ENCODE measurements around the gene ASB3.
"Not testable (repeated sequence)": the region's sequence is repeated elsewhere in the genome, so short reads cannot be mapped to it uniquely, and the experiment has no call there.

The ASB3 gene

DNA sequence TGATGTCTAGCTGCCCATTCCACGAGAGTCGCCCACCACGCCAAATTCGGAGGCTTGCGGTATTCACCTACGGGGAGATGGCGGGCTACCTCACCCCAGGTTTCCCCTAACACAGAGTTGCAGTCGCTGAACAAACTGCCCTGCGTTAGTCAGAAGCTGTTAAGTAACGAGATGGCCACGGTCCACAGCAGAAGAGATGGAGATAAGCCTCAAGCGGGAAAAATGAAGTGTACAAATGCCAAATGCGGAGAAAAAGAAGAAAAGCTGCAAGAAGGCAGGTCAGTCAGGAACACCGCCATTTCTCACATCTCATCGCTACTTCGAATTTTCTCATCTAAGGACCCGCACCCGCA, 425 bp downstream of the ASB3 start:
- DNase-seq = peak; percentile 68

DNA sequence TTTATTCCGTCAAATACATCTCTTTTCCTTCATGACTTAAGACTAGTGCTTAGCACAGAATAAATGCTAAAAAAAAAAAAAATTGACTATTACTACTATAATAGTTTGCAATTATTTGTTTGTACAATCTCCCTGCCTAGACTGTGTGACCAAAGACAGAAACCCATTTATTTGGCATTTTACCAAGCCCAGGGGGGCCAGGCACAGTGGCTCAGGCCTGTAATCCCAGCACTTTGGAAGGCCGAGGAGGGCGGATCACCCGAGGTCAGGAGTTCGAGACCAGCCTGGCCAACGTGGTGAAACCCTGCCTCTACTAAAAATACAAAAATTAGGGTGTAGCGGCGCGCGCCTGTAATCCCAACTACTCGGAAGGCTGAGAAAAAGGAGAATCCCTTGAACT, 1.4 kb downstream of the ASB3 start:
- DNase-seq = no peak

- no peak for DNase-seq
Measured at GRCh38 chr2:53784436-53784835, 2.3 kb downstream of the ASB3 start.

DNA sequence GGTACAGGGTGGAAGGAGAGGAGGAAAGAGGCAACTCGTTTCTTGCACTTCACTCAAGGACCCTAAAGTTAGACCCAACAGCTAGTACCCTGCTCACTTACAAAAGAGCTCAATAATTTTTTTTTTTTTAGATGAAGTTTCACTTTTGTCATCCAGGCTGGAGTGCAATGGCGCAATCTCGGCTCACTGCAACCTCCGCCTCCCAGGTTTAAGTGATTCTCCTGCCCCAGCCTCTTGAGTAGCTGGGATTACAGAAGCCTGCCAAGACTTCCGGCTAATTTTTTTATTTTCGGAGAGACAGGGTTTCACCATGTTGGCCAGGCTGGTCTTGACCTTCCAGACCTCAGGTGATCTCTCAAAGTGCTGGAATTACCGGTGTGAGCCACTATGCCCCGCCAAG, 4.1 kb downstream of the ASB3 start:
- no peak for DNase-seq

DNA sequence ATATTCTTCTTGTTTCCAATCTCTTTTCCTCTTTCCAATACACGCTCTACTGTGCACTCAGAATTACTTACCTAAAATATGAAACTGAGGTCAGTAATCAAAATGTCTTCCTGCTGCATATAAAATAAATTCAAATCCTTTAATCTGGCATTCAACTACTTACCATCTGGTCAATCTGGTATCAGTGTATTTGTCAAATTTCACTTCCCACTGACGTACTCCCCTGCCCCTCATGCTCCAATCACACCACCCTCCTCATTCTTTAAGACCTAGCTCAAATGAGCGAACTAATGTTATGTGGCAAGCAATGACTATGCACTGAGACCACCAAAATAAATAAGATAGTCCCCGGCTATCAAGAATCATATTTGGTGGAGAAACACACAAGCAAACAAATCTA, 6.7 kb downstream of the ASB3 start:
- DNase-seq = no peak

DNA sequence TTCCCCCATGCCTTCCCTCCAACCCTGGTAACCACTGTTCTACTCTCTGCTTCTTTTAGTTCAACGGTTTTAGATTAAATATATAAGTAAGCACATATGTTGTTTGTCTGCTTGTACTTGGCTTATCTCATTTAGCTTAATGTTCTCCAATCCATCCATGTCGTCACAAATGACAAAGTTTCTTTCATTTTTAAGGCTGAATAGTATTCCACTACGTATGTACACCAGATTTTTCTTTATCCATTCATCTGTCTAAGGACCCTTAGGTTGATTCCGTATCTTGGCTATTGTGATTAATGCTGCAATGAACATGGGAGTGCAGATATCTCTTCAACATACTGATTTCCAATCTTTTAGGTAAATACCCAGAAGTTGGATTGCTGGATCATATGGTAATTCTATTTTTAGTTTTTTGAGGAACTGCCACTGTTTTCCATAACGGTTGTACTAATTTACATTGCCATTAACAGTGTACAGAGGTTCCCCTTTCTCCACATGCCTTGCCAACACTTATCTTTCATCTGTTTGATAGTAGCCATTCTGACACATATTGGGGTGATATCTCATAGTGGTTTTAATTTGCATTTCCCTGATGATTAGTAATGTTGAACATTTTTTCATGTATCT, 8.1 kb downstream of the ASB3 start:
- no peak for DNase-seq

GRCh38 chr2:53777134-53777533, 9.6 kb downstream of the ASB3 start:
- DNase-seq = no peak

DNA sequence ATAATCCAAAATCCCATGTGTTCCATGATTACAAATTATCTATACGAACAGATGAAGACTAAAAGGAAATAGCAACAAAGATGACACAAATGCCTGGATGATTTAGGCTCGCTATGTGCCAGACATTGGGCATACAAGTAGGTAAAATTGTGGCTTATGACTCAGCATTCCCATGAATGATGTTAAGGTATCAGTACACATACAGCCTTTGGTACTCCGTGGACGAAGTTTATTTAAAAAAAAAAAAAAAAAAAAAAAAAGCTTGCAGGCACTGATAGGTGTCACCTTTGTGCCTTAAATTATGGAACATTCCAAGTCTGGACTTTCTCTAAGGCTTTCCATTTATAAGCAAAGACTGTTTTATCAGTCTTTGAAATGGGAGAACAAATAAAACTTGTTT, 16.5 kb downstream of the ASB3 start:
- no peak for DNase-seq

DNA sequence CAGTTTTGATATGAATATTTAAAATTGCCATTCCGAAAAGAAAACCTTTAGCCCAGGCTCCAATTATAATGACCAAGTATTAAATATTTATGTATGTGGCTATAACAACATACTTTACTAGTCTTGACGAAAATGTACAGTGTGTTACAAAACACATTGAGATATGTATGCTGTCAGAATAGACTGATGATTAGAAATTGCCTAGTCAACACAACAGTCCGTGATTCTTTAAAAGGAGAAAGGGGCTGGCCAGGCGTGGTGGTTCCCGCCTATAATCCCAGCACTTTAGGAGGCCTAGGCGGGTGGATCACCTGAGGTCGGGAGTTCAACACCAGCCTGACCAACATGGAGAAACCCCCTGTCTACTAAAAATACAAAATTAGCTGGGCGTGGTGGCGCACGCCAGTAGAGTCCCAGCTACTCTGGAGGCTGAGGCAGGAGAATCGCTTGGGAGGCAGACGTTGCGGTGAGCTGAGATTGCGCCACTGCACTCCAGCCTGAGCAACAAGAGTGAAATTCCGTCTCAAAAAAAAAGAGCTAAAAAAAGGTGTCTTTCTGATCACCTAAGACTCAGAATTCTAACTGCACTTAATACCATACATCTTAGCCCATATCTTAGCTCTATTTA, 17.3 kb downstream of the ASB3 start:
- DNase-seq = no peak

DNA sequence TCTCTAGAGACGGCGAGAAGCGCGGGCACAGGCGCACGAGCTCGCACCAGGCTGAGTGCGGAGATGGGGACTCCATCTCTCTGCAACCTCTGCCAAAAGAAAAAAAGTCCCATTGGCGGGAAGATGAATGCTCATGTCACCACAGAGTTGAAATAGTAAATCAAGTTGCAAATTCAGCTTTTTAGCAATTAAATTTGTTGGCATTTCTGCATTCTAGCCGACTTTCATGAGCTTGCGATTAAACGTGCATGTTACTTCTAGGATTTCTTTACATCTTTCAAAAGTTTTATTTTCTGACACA, 18.6 kb downstream of the ASB3 start:
- no peak for DNase-seq

DNA sequence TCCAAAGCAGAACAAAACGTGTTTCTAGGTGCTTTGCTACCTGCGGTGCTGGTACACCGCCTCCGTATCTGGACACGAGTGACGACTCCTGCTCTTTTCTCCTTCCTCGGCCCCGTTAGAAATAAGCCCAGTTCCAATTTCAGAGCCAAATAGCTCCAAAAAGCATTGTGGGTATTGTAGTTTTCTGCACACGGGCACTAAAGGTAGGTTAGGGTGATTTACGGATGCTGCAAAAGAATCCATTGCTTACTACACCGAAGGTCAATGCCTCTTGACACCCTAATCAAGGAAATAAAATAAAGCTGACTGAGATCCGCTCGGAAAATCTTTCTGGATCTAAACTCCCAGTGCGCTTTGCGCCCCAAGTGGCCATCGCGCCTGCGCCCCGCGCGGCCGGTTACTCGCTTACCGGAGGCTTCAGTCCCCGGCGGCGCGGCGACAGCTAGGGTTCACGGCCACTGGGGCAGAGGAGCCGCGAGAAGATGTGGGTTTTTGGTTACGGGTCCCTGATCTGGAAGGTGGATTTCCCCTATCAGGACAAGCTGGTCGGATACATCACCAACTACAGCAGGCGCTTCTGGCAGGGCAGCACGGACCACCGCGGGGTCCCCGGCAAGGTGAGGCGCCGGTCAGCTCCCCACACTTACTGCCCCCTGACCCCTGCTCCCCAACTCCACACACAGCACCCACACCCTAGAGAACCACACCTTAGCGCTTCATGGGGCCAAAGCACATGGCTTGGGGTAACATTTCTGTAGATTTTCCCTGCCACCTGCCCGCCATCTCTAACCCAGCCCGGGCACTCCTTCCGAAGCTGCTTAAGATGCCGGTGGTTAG, 19.1 kb downstream of the ASB3 start, which contains the start of gene CHAC2:
CHAC2 (plus strand) TSS at position 400 of the 837 bp plus-strand sequence; CDS start at position 483, 83 bp downstream.
- DNase-seq = peak; percentile 93

- no peak for DNase-seq
Measured at GRCh38 chr2:53765767-53766166, 21.0 kb downstream of the ASB3 start.

GRCh38 chr2:53757206-53757605, 29.5 kb downstream of the ASB3 start:
- not testable (repeated sequence) for DNase-seq

DNA sequence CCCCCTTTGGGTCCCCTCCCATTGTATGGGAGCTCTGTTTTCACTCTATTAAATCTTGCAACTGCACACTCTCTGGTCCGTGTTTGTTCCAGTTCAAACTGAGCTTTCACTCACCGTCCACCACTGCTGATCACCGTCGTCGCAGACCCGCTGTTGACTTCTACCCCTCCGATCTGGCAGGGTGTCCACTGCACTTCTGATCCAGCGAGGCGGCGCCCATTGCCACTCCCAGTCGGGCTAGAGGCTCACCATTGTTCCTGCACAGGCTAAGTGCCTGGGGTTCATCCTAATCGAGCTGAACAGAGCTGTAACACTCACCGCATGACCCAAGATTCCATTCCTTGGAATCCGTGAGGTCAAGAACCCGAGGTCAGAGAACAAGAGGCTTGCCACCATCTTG, 30.1 kb downstream of the ASB3 start:
- DNase-seq = no peak

- no peak for DNase-seq
Measured at GRCh38 chr2:53755121-53755520, 31.6 kb downstream of the ASB3 start.

DNA sequence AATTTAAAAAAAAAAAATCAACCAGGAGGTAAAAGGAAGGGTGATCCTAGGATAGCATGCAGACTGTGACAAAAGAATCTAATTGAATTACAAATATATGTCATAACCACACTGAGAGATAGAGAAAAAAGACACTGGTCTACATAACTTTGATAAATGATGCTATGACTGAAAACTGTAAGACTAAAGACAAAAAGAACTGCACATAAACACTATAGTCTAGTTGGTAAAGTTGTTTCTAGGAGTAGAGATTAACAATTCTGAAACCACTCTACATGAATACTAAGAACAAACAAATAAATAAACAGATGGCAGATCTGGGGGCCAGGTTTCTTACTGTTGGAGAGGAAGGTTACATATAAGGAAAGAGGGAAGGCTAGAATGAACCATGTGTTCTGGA, 33.7 kb downstream of the ASB3 start:
- DNase-seq = no peak

GRCh38 chr2:53752385-53752784, 34.4 kb downstream of the ASB3 start:
- DNase-seq = no peak

- DNase-seq = no peak
Measured at GRCh38 chr2:53751728-53752127, 35.0 kb downstream of the ASB3 start.

DNA sequence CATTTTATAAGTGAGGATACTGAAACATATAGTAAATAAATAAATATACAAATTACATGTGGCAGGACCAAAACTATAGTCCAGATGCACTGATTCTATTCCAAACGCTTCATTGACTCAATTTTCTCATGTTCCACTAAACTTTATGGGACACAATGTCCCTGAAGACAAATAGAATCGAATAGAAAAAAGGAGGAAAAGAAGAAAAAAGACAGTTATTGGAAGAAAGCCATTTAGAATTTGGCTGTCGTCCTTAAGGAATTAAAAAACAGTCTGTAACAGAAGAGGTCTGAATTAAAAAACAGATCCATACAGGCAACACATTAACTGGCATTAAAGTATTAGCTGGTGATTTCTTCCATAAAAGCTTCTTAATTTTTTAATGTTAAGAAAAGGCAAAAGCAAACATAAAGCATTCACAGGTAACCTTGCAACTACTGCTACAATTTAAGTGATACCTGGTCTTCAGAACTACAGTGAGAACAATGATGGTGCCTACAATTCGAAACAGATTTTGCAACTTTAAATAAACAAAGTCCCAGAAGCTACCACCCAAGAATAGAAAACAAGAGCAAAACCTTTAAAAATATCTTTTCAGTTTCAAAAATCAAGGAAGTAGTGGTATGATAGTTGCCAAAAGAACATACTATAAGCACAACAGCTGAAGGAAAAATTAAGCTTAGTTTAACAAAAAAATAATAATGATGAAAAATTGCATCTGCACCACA, 36.5 kb downstream of the ASB3 start:
- DNase-seq = no peak

DNA sequence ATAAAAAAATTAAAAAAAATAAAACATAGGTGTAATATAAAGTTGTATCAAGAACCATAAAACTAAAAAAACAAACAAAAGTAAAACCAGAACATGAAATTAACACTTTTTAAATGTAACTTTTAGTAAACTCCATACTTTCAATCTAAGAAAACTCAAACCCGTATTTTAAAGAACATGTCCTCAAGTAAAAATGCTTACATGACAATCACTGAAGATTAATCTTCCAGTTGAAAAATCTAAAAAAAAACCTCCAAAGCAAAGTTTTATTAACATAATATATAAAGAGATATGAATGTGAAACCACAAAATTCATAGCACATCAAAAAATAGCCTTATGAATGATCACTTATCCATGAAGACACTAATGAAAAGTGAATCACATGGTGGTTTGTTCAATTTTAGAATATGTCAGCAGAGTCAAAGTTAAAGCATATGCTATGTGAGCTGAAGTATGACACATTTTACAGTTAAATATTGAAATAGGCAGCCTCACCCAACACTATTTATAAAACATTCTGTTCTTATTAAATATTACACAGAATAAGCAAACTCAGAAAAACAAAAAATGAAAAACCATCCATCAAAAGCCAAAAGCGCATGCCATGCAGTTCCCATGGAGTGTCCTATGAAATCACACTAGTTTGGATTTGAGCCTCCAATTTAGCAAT, 42.2 kb downstream of the ASB3 start:
- no peak for DNase-seq

GRCh38 chr2:53740170-53740569, 46.6 kb downstream of the ASB3 start:
- DNase-seq = no peak

- DNase-seq = no peak
Measured at GRCh38 chr2:53739032-53739431, 47.7 kb downstream of the ASB3 start.

- DNase-seq = no peak
Measured at GRCh38 chr2:53737091-53737490, 49.7 kb downstream of the ASB3 start.

Data from activated CD8-positive, alpha-beta memory T cell treated with anti-CD3 and anti-CD28 coated beads, Interleukin-2, amount 50 U/mL, for 48 hours (primary cell).